Measurements from ENCODE around the gene CLEC4D. TPM values are rescaled to one million over a fixed set of nuclear protein-coding genes. Genes with fewer than 3 reads are reported as not detected.

The CLEC4D gene
- total RNA-seq, 1 donor from 2014 or later: 0.31 TPM

- peaks cover 1% of the 10 kb centered on the region for H3K27me3 Mint-ChIP-seq (ENCODE audit: unreplicated experiment)
- no peak for TF ChIP-seq CTCF (IDR thresholded peaks at IDR 0.05; ENCODE audit: unreplicated experiment)
- H3K4me1 Mint-ChIP-seq (ENCODE audit: unreplicated experiment): peaks cover 20% of the 10 kb centered on the region
- H3K9me3 Mint-ChIP-seq (ENCODE audit: unreplicated experiment): no peaks in the 10 kb centered on the region
- H3K36me3 Mint-ChIP-seq (ENCODE audit: low read depth, unreplicated experiment): no peaks in the 10 kb centered on the region
- DNase-seq (ENCODE audit: low spot score): no peak
- H3K27ac Mint-ChIP-seq (ENCODE audit: unreplicated experiment): peak overlapping the region; percentile 43
- no peak overlapping the region for H3K4me3 Mint-ChIP-seq (ENCODE audit: unreplicated experiment)
These were observed 13.7 kb upstream of the CLEC4D start for GRCh38 chr12:8499616-8500015.

- Mint-ChIP-seq H3K9me3 (ENCODE audit: unreplicated experiment) (no peaks in the 10 kb centered on the region), H3K4me1 (ENCODE audit: unreplicated experiment) (peaks cover 20% of the 10 kb centered on the region), H3K36me3 (ENCODE audit: low read depth, unreplicated experiment) (no peaks in the 10 kb centered on the region), H3K27me3 (ENCODE audit: unreplicated experiment) (peaks cover 3% of the 10 kb centered on the region), H3K27ac (ENCODE audit: unreplicated experiment) (no peak overlapping the region), H3K4me3 (ENCODE audit: unreplicated experiment) (no peak overlapping the region)
- DNase-seq (ENCODE audit: low spot score): no peak
- TF ChIP-seq CTCF (IDR thresholded peaks at IDR 0.05; ENCODE audit: unreplicated experiment): no peak
These were observed 11.6 kb upstream of the CLEC4D start for GRCh38 chr12:8501720-8502119.

- Mint-ChIP-seq H3K9me3 (ENCODE audit: unreplicated experiment) (no peaks in the 10 kb centered on the region), H3K4me3 (ENCODE audit: unreplicated experiment) (no peak overlapping the region), H3K36me3 (ENCODE audit: low read depth, unreplicated experiment) (no peaks in the 10 kb centered on the region), H3K4me1 (ENCODE audit: unreplicated experiment) (peaks cover 13% of the 10 kb centered on the region), H3K27ac (ENCODE audit: unreplicated experiment) (no peak overlapping the region), H3K27me3 (ENCODE audit: unreplicated experiment) (peaks cover 4% of the 10 kb centered on the region)
- no peak for TF ChIP-seq CTCF (IDR thresholded peaks at IDR 0.05; ENCODE audit: unreplicated experiment)
- no peak for DNase-seq (ENCODE audit: low spot score)
These were observed 9.0 kb upstream of the CLEC4D start for GRCh38 chr12:8504351-8504750.

GRCh38 chr12:8507596-8507995, 5.7 kb upstream of the CLEC4D start:
- Mint-ChIP-seq H3K4me3 (ENCODE audit: unreplicated experiment) (no peak overlapping the region), H3K4me1 (ENCODE audit: unreplicated experiment) (no peaks in the 10 kb centered on the region), H3K27me3 (ENCODE audit: unreplicated experiment) (peaks cover 3% of the 10 kb centered on the region), H3K9me3 (ENCODE audit: unreplicated experiment) (no peaks in the 10 kb centered on the region), H3K36me3 (ENCODE audit: low read depth, unreplicated experiment) (no peaks in the 10 kb centered on the region), H3K27ac (ENCODE audit: unreplicated experiment) (no peak overlapping the region)
- no peak for TF ChIP-seq CTCF (IDR thresholded peaks at IDR 0.05; ENCODE audit: unreplicated experiment)
- no peak for DNase-seq (ENCODE audit: low spot score)

- H3K36me3 Mint-ChIP-seq (ENCODE audit: low read depth, unreplicated experiment): no peaks in the 10 kb centered on the region
- no peaks in the 10 kb centered on the region for H3K9me3 Mint-ChIP-seq (ENCODE audit: unreplicated experiment)
- TF ChIP-seq CTCF (IDR thresholded peaks at IDR 0.05; ENCODE audit: unreplicated experiment): no peak
- H3K4me3 Mint-ChIP-seq (ENCODE audit: unreplicated experiment): no peak overlapping the region
- H3K4me1 Mint-ChIP-seq (ENCODE audit: unreplicated experiment): no peaks in the 10 kb centered on the region
- no peak overlapping the region for H3K27ac Mint-ChIP-seq (ENCODE audit: unreplicated experiment)
- H3K27me3 Mint-ChIP-seq (ENCODE audit: unreplicated experiment): peaks cover 3% of the 10 kb centered on the region
- no peak for DNase-seq (ENCODE audit: low spot score)
These were observed 5.1 kb upstream of the CLEC4D start for GRCh38 chr12:8508223-8508622.
